Kidney epithelial cell (primary cell): ENCODE measurements around the gene ZNF362. TPM values are rescaled to one million over a fixed set of nuclear protein-coding genes. Genes with fewer than 3 reads are reported as not detected.

Source experiments
- DNase-seq: peaks from one replicate; pipeline ENCODE4 v3.0.0-alpha.2; 2010; ENCODE audit warnings: low read depth
- H3K27me3 ChIP-seq: 2 replicates; pipeline ENCODE4 v1.6.0; 2011; ENCODE audit warnings: low read length; ENCODE audit not compliant: control insufficient read depth, insufficient read depth
- H3K36me3 ChIP-seq: 2 replicates; pipeline ENCODE4 v1.5.1; 2011; ENCODE audit warnings: low read length; ENCODE audit not compliant: control insufficient read depth, insufficient read depth
- H3K4me3 ChIP-seq: 2 replicates; pipeline ENCODE4 v1.5.1; 2011; ENCODE audit warnings: low read depth, mild to moderate bottlenecking, control low read depth, low read length
- CTCF ChIP-seq: IDR thresholded peaks from 2 replicates; pipeline ENCODE4 v1.5.1; 2011; ENCODE audit warnings: mild to moderate bottlenecking, moderate library complexity, low read length, control low read depth, inconsistent platforms; ENCODE audit not compliant: insufficient read depth, poor library complexity, severe bottlenecking
- total RNA-seq: library from RNA; depleted of rRNA; stranded (reverse); fragments of >200 nt; gene quantifications from 2 replicates; pipeline ENCODE4 v1.2.3, GENCODE V29; 2015

The ZNF362 gene
- total RNA-seq, 1 donor from 2014 or later = 26.0 TPM

GRCh38 chr1:33259879-33260278 lies 3.6 kb downstream of the ZNF362 start:
- TF ChIP-seq CTCF = no peak
- no peaks in the 10 kb centered on the region for H3K27me3 ChIP-seq
- no peak overlapping the region for H3K4me3 ChIP-seq
- no peaks in the 10 kb centered on the region for H3K36me3 ChIP-seq
- DNase-seq = no peak

GRCh38 chr1:33260439-33260838 lies 4.1 kb downstream of the ZNF362 start:
- TF ChIP-seq CTCF = no peak
- H3K4me3 ChIP-seq = no peak overlapping the region
- DNase-seq = no peak
- H3K36me3 ChIP-seq = no peaks in the 10 kb centered on the region
- H3K27me3 ChIP-seq = no peaks in the 10 kb centered on the region

GRCh38 chr1:33261344-33261743 lies 5.1 kb downstream of the ZNF362 start:
- H3K27me3 ChIP-seq = no peaks in the 10 kb centered on the region
- no peak overlapping the region for H3K4me3 ChIP-seq
- TF ChIP-seq CTCF = no peak
- no peaks in the 10 kb centered on the region for H3K36me3 ChIP-seq
- DNase-seq = no peak

GRCh38 chr1:33263890-33264504 lies 7.7 kb downstream of the ZNF362 start:
- DNase-seq = no peak
- H3K4me3 ChIP-seq = no peak overlapping the region
- H3K27me3 ChIP-seq = no peaks in the 10 kb centered on the region
- no peaks in the 10 kb centered on the region for H3K36me3 ChIP-seq
- no peak for TF ChIP-seq CTCF

GRCh38 chr1:33265780-33266605 lies 9.7 kb downstream of the ZNF362 start:
- Histone ChIP-seq H3K4me3 (no peak overlapping the region), H3K27me3 (no peaks in the 10 kb centered on the region), H3K36me3 (no peaks in the 10 kb centered on the region)
- TF ChIP-seq CTCF = no peak
- no peak for DNase-seq

GRCh38 chr1:33266766-33267165 lies 10.5 kb downstream of the ZNF362 start:
- Histone ChIP-seq H3K27me3 (no peaks in the 10 kb centered on the region), H3K36me3 (no peaks in the 10 kb centered on the region), H3K4me3 (no peak overlapping the region)
- no peak for DNase-seq
- no peak for TF ChIP-seq CTCF
